K562 (cell line): ENCODE data around the gene DLGAP1.

Source experiments
- ATF6 ChIP-seq: sonication (generic); formaldehyde crosslinking; IDR thresholded peaks from 2 replicates; pipeline ENCODE4 v1.4.0; 2020; ENCODE audit warnings: mild to moderate bottlenecking, missing genetic modification reagents
- CEBPB ChIP-seq: fragments of 450-650 bp; IDR thresholded peaks from 2 replicates; pipeline ENCODE4 v1.6.1; 2016; ENCODE audit warnings: missing genetic modification characterization, missing compliant biosample characterization
- CTCF ChIP-seq, 3 experiments: IDR thresholded peaks in 2 of 3; conservative IDR thresholded peaks in 1 of 3; 2 replicates each; pipeline ENCODE4 v1.5.1; 2011 to 2012; ENCODE audit warnings: low read length in 3 of 3, mild to moderate bottlenecking in 3 of 3, control low read depth in 2 of 3, improper control_type of control experiment in 1 of 3, inconsistent platforms in 1 of 3, low read depth in 1 of 3, mixed read lengths in 1 of 3, moderate library complexity in 1 of 3; ENCODE audit not compliant: insufficient read depth in 2 of 3
- EGR1 ChIP-seq: fragments of 450-650 bp; conservative IDR thresholded peaks from 2 replicates; pipeline ENCODE4 v1.6.1; 2017; ENCODE audit warnings: mild to moderate bottlenecking
- MAZ ChIP-seq, 2 experiments: fragments of 450-650 bp in 1 of 2; sonication (generic) in 1 of 2; formaldehyde crosslinking; IDR thresholded peaks in 1 of 2; conservative IDR thresholded peaks in 1 of 2; 2 replicates each; pipeline versions ENCODE4 v1.4.0 to v1.5.0; 2020; ENCODE audit warnings: mild to moderate bottlenecking in 1 of 2, missing genetic modification reagents in 1 of 2
- MXI1 ChIP-seq: IDR thresholded peaks from 2 replicates; pipeline ENCODE4 v1.6.1; 2011; ENCODE audit warnings: low read depth, mild to moderate bottlenecking, improper control_type of control experiment, low read length
- PCBP1 ChIP-seq: fragments of 200-400 bp; formaldehyde crosslinking; IDR thresholded peaks from 2 replicates; pipeline ENCODE4 v1.6.1; 2018; ENCODE audit warnings: mild to moderate bottlenecking, low read depth, low read length; ENCODE audit not compliant: poor library complexity, severe bottlenecking
- POLR2A ChIP-seq: fragments of 450-650 bp; conservative IDR thresholded peaks from 2 replicates; pipeline ENCODE4 v1.6.1; 2016
- TAF1 ChIP-seq: IDR thresholded peaks from 2 replicates; pipeline ENCODE4 v1.6.1; 2011; ENCODE audit warnings: mild to moderate bottlenecking, low read length, moderate library complexity; ENCODE audit not compliant: insufficient read depth, control insufficient read depth, severe bottlenecking; ENCODE audit errors: extremely low read depth
- TSHZ1 ChIP-seq: fragments of 250-450 bp; sonication (Bioruptor Pico); IDR thresholded peaks from 2 replicates; pipeline ENCODE4 v1.4.0; 2020; ENCODE audit warnings: mild to moderate bottlenecking, moderate library complexity
- TF ChIP-seq, protein P1 (sequence below): fragments of 450-650 bp; IDR thresholded peaks from 2 replicates; pipeline ENCODE4 v1.6.1; 2016; ENCODE audit warnings: low read depth
- TF ChIP-seq, protein P2 (sequence below), 2 experiments: fragments of 200-800 bp in 1 of 2; sonication (Bioruptor generic) in 1 of 2; sonication (generic) in 1 of 2; formaldehyde crosslinking in 1 of 2; IDR thresholded peaks in 1 of 2; conservative IDR thresholded peaks in 1 of 2; 2 replicates each; pipeline versions ENCODE4 v1.5.0 to v1.6.1; 2016 to 2020; ENCODE audit warnings: missing compliant biosample characterization in 1 of 2, missing genetic modification characterization in 1 of 2, missing genetic modification reagents in 1 of 2

DNA sequence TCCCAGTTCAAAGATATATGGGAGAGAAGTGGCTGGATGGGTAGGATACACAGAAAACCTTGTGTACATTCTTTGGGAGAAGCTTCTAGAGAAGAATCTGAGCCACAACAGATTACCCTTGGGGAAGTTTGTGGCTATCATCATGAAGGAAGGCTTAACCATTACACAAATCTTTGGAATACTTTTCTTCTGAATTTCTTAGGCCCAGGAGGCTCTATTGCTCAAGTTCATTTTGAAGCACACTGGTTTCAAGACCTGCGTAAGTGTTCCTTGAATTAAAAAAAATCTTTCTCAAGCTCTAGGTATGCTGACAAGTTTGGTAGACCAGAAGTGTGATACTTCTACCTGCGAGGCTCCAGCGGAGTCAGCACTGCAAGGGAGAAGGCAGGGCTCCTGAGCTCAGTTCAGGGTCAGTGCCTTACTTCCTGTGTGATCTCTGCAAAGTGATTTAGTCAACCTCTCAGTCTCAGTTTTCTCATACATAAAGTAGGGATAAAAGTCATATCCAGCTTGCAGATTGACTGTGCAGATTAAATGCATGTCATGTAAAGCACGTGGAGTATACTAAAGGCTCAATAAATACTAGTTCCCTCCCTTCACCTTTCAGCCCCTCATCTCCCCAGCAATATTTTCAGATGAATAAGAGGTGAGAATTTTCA, 438.6 kb downstream of the DLGAP1 start:
- no peak for TF ChIP-seq POLR2A
- TF ChIP-seq, protein P1, sequence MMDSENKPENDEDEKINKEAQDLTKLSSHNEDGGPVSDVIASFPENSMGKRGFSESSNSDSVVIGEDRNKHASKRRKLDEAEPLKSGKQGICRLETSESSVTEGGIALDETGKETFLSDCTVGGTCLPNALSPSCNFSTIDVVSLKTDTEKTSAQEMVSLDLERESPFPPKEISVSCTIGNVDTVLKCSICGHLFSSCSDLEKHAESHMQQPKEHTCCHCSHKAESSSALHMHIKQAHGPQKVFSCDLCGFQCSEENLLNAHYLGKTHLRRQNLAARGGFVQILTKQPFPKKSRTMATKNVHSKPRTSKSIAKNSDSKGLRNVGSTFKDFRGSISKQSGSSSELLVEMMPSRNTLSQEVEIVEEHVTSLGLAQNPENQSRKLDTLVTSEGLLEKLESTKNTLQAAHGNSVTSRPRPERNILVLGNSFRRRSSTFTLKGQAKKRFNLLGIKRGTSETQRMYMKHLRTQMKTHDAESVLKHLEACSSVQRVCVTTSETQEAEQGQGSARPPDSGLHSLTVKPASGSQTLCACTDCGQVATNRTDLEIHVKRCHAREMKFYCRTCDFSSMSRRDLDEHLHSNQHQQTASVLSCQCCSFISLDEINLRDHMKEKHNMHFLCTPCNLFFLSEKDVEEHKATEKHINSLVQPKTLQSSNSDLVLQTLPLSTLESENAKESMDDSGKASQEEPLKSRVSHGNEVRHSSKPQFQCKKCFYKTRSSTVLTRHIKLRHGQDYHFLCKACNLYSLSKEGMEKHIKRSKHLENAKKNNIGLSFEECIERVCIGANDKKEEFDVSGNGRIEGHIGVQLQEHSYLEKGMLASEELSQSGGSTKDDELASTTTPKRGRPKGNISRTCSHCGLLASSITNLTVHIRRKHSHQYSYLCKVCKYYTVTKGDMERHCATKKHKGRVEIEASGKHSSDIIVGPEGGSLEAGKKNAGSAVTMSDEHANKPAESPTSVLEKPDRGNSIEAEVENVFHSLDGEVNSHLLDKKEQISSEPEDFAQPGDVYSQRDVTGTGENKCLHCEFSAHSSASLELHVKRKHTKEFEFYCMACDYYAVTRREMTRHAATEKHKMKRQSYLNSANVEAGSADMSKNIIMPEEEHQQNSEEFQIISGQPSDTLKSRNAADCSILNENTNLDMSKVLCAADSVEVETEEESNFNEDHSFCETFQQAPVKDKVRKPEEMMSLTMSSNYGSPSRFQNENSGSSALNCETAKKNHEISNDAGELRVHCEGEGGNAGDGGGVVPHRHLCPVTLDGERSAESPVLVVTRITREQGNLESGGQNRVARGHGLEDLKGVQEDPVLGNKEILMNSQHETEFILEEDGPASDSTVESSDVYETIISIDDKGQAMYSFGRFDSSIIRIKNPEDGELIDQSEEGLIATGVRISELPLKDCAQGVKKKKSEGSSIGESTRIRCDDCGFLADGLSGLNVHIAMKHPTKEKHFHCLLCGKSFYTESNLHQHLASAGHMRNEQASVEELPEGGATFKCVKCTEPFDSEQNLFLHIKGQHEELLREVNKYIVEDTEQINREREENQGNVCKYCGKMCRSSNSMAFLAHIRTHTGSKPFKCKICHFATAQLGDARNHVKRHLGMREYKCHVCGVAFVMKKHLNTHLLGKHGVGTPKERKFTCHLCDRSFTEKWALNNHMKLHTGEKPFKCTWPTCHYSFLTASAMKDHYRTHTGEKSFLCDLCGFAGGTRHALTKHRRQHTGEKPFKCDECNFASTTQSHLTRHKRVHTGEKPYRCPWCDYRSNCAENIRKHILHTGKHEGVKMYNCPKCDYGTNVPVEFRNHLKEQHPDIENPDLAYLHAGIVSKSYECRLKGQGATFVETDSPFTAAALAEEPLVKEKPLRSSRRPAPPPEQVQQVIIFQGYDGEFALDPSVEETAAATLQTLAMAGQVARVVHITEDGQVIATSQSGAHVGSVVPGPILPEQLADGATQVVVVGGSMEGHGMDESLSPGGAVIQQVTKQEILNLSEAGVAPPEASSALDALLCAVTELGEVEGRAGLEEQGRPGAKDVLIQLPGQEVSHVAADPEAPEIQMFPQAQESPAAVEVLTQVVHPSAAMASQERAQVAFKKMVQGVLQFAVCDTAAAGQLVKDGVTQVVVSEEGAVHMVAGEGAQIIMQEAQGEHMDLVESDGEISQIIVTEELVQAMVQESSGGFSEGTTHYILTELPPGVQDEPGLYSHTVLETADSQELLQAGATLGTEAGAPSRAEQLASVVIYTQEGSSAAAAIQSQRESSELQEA, result no peak
- TF ChIP-seq ATF6 (CRISPR knock-in tag), result no peak
- no peak for TF ChIP-seq MXI1
- no peak for TF ChIP-seq TSHZ1 (CRISPR knock-in tag)
- no peak for TF ChIP-seq PCBP1
- no peak for TF ChIP-seq TAF1
- TF ChIP-seq EGR1, result no peak
- TF ChIP-seq CTCF (IDR thresholded peaks at IDR 0.05 in 2 of 3, conservative IDR thresholded peaks at IDR 0.05 in 1 of 3; ENCODE audit: insufficient read depth in 2 of 3, low read depth in 1 of 3, low read length in 3 of 3), result no peak
- TF ChIP-seq, protein P2, sequence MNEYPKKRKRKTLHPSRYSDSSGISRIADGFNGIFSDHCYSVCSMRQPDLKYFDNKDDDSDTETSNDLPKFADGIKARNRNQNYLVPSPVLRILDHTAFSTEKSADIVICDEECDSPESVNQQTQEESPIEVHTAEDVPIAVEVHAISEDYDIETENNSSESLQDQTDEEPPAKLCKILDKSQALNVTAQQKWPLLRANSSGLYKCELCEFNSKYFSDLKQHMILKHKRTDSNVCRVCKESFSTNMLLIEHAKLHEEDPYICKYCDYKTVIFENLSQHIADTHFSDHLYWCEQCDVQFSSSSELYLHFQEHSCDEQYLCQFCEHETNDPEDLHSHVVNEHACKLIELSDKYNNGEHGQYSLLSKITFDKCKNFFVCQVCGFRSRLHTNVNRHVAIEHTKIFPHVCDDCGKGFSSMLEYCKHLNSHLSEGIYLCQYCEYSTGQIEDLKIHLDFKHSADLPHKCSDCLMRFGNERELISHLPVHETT (CRISPR knock-in tag; conservative IDR thresholded peaks at IDR 0.05 in 1 of 2, IDR thresholded peaks at IDR 0.05 in 1 of 2), result no peak
- TF ChIP-seq CEBPB (tag), result no peak
- no peak for TF ChIP-seq MAZ (CRISPR knock-in tag; conservative IDR thresholded peaks at IDR 0.05 in 1 of 2, IDR thresholded peaks at IDR 0.05 in 1 of 2)
